PC-9 (cell line): ENCODE measurements around the gene RGS3. TPM values are rescaled to one million over a fixed set of nuclear protein-coding genes. Genes with fewer than 3 reads are reported as not detected.

ENCODE experiments used
- BruUV-seq: library from RNA; stranded (reverse); fragments of 400-500 nt; replicated peaks from 2 replicates; lab custom pipeline; 2021; lab: Mats Ljungman, UMichigan
- CTCF ChIA-PET: fragments of 300-600 bp; sonication (Branson Sonifier 250); formaldehyde crosslinking; loops from one replicate; lab custom pipeline; 2022; ENCODE audit warnings: antibody characterized with exemption; lab: Charles Lee
- POLR2A ChIA-PET: fragments of 300-600 bp; sonication (Branson Sonifier 250); formaldehyde crosslinking; loops from one replicate; lab custom pipeline; 2022; ENCODE audit warnings: antibody characterized with exemption; ENCODE audit not compliant: unreplicated experiment; lab: Charles Lee
- DNase-seq, 2 experiments: peaks; one replicate each; pipeline versions ENCODE4 v3.0.0 to v3.0.0-alpha.2; 2015 to 2022; ENCODE audit warnings: mixed read lengths in 1 of 2
- H2AFZ ChIP-seq: fragments of 200-600 bp; sonication (generic); 2 replicates; pipeline ENCODE4 v1.8.1; 2017; ENCODE audit warnings: antibody characterized with exemption
- H3F3A ChIP-seq: fragments of 200-600 bp; sonication (generic); 2 replicates; pipeline ENCODE4 v1.8.1; 2017; ENCODE audit warnings: antibody characterized with exemption, mild to moderate bottlenecking, low read depth; ENCODE audit not compliant: insufficient read depth
- H3K27ac ChIP-seq: fragments of 200-600 bp; sonication (generic); 2 replicates; pipeline ENCODE4 v1.6.1; 2016; ENCODE audit warnings: mixed run types
- H3K27me3 ChIP-seq: fragments of 200-600 bp; sonication (generic); 2 replicates; pipeline ENCODE4 v1.6.1; 2016; ENCODE audit warnings: low read depth, mixed run types; ENCODE audit not compliant: insufficient read depth
- H3K36me3 ChIP-seq: fragments of 200-600 bp; sonication (generic); 2 replicates; pipeline ENCODE4 v1.6.1; 2016; ENCODE audit warnings: low read depth, mixed run types
- H3K4me1 ChIP-seq: fragments of 200-600 bp; sonication (generic); replicated peaks from 2 replicates; pipeline ENCODE4 v1.6.1; 2016; ENCODE audit warnings: mixed run types; ENCODE audit not compliant: insufficient read depth
- H3K4me2 ChIP-seq: fragments of 200-600 bp; sonication (generic); 2 replicates; pipeline ENCODE4 v1.6.1; 2017; ENCODE audit warnings: mixed run types
- H3K4me3 ChIP-seq: fragments of 200-600 bp; sonication (generic); 2 replicates; pipeline ENCODE4 v1.6.1; 2016; ENCODE audit warnings: mixed run types
- H3K79me2 ChIP-seq: fragments of 200-600 bp; sonication (generic); 2 replicates; pipeline ENCODE4 v1.6.1; 2017; ENCODE audit warnings: low read depth, mixed run types
- H3K9me2 ChIP-seq: fragments of 200-600 bp; sonication (generic); 2 replicates; pipeline ENCODE4 v1.8.1; 2017; ENCODE audit warnings: mild to moderate bottlenecking; ENCODE audit not compliant: insufficient read depth
- H3K9me3 ChIP-seq: fragments of 200-600 bp; sonication (generic); 2 replicates; pipeline ENCODE4 v1.8.1; 2016; ENCODE audit warnings: low read depth; ENCODE audit not compliant: insufficient read depth
- H4K20me1 ChIP-seq: fragments of 200-600 bp; sonication (generic); 2 replicates; pipeline ENCODE4 v1.8.1; 2017; ENCODE audit not compliant: insufficient read depth
- EZH2 ChIP-seq: fragments of 200-600 bp; sonication (generic); IDR thresholded peaks from 2 replicates; pipeline ENCODE4 v1.8.0; 2017; ENCODE audit warnings: antibody characterized with exemption, low read depth
- intact Hi-C: fragments of 100-400 bp; cut with micrococcal nuclease; formaldehyde crosslinking; loops from one replicate; pipeline ENCODE4 v1.10.0; 2022; ENCODE audit not compliant: unreplicated experiment
- total RNA-seq: library from RNA; stranded (reverse); gene quantifications from 2 replicates; pipeline ENCODE4 v1.2.3, GENCODE V29; 2021
- TF ChIP-seq, protein P1 (sequence below): fragments of 200-600 bp; sonication (generic); conservative IDR thresholded peaks from 2 replicates; pipeline ENCODE4 v1.6.1; 2017; ENCODE audit warnings: mixed run types, antibody characterized with exemption, mild to moderate bottlenecking, moderate library complexity

Gene RGS3
- total RNA-seq, 1 experiment from 2014 or later: 75.8 TPM

- no peaks in the 10 kb centered on the region for H3K4me1 ChIP-seq
- H3K4me3 ChIP-seq: no peak overlapping the region
- H3K36me3 ChIP-seq: peaks cover 13% of the 10 kb centered on the region; the same call in 1 of the 2 replicates
- DNase-seq: no peak
- H3K9me2 ChIP-seq: no peaks in the 10 kb centered on the region
- intact Hi-C loops: no loop called here
- TF ChIP-seq EZH2: no peak
- TF ChIP-seq, protein P1, sequence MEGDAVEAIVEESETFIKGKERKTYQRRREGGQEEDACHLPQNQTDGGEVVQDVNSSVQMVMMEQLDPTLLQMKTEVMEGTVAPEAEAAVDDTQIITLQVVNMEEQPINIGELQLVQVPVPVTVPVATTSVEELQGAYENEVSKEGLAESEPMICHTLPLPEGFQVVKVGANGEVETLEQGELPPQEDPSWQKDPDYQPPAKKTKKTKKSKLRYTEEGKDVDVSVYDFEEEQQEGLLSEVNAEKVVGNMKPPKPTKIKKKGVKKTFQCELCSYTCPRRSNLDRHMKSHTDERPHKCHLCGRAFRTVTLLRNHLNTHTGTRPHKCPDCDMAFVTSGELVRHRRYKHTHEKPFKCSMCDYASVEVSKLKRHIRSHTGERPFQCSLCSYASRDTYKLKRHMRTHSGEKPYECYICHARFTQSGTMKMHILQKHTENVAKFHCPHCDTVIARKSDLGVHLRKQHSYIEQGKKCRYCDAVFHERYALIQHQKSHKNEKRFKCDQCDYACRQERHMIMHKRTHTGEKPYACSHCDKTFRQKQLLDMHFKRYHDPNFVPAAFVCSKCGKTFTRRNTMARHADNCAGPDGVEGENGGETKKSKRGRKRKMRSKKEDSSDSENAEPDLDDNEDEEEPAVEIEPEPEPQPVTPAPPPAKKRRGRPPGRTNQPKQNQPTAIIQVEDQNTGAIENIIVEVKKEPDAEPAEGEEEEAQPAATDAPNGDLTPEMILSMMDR: no peak
- no peaks in the 10 kb centered on the region for H3K27me3 ChIP-seq
- H3K4me2 ChIP-seq: no peak overlapping the region
- no TSS peak for BruUV-seq
- no peak overlapping the region for H2AFZ ChIP-seq
- H4K20me1 ChIP-seq: no peaks in the 10 kb centered on the region
- H3K79me2 ChIP-seq: no peaks in the 10 kb centered on the region
- no peaks in the 10 kb centered on the region for H3K9me3 ChIP-seq
- ChIA-PET CTCF (interaction anchor here (0.6 to 1.0 kb wide), 2 partner anchors 143 to 170 kb away, joined by 3 read pairs; no protein-coding TSS in a partner anchor), POLR2A (no interaction called here)
- no peaks in the 10 kb centered on the region; the same call in 1 of the 2 replicates for H3F3A ChIP-seq
- no peak overlapping the region for H3K27ac ChIP-seq
Observed at GRCh38 chr9:113588936-113589335, 125.4 kb downstream of the RGS3 start.

DNA sequence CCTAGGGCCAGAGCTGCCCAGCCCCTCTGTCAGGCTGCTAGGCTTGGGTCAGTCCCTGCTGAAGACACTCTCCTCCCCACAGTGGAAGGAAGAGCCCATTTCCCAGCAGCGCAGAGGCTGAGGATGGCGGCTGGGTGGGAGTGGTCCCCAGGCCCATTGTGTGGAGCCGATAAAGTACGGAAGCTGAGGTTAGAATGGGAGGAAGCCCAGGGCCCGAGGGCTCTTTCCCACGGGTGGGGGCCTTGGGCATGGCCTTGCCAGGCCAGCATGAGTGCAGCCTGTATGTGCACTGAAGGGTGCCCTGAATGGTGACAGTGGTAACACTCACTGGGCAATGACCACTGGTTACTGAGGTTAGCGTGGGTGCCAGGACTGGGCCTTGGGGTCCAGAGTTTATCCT lies 125.9 kb downstream of the RGS3 start:
- no peak overlapping the region for H3K4me2 ChIP-seq
- CTCF ChIA-PET: interaction anchor here (1.0 kb wide), 1 partner anchor 143 kb away, joined by 3 read pairs; no protein-coding TSS in a partner anchor
- no peak overlapping the region for H2AFZ ChIP-seq
- no peak overlapping the region for H3K4me3 ChIP-seq
- no peak for TF ChIP-seq EZH2
- TF ChIP-seq, protein P1: no peak
- no peaks in the 10 kb centered on the region for H3K27me3 ChIP-seq
- no peaks in the 10 kb centered on the region; the same call in 1 of the 2 replicates for H3F3A ChIP-seq
- no peaks in the 10 kb centered on the region for H4K20me1 ChIP-seq
- H3K9me3 ChIP-seq: no peaks in the 10 kb centered on the region
- peaks cover 10% of the 10 kb centered on the region; the same call in 1 of the 2 replicates for H3K36me3 ChIP-seq
- no peaks in the 10 kb centered on the region for H3K4me1 ChIP-seq
- no peaks in the 10 kb centered on the region for H3K9me2 ChIP-seq
- BruUV-seq: no TSS peak
- intact Hi-C loops: no loop called here
- H3K79me2 ChIP-seq: no peaks in the 10 kb centered on the region
- POLR2A ChIA-PET: no interaction called here
- H3K27ac ChIP-seq: no peak overlapping the region
- DNase-seq: no peak

DNA sequence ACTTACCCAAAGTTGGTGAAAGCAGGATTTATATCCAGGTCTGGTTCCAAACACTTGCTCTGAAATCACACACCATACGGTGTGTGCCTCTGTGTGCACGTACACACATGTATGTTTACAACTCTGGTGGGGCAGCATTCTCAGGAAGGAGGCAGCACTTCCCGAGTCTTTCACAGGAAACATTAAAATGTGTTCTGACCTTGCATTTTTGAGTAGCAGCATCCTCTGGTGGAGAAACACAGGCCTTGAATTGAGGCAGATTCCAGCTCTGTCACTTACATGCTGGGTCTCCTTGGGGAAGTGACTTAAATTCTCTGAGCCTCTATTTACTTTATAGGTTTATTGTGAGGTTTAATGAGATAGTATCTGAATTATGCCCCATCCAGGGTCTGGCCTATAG lies 126.4 kb downstream of the RGS3 start:
- TF ChIP-seq, protein P1: peak; percentile 51
- TF ChIP-seq EZH2: no peak
- POLR2A ChIA-PET: no interaction called here

More for the DNA sequence above, 126.4 kb downstream of the RGS3 start:
- Histone ChIP-seq H3K27ac (no peak overlapping the region), H3K36me3 (peaks cover 5% of the 10 kb centered on the region; the same call in 1 of the 2 replicates), H3K4me2 (no peak overlapping the region), H3K4me1 (no peaks in the 10 kb centered on the region), H2AFZ (no peak overlapping the region), H3K27me3 (no peaks in the 10 kb centered on the region), H4K20me1 (no peaks in the 10 kb centered on the region), H3K9me2 (no peaks in the 10 kb centered on the region), H3K4me3 (no peak overlapping the region), H3F3A (no peaks in the 10 kb centered on the region; the same call in 1 of the 2 replicates), H3K9me3 (no peaks in the 10 kb centered on the region), H3K79me2 (no peaks in the 10 kb centered on the region)
- intact Hi-C loops: loop anchor here (2.0 to 5.0 kb wide), 3 partner anchors 143 to 422 kb away; partner anchors contain the start of genes CDC26 and PRPF4
- no TSS peak for BruUV-seq
- CTCF ChIA-PET: interaction anchor here (1.0 kb wide), 1 partner anchor 144 kb away, joined by 3 read pairs; no protein-coding TSS in a partner anchor
- no peak for DNase-seq
